Uterus (tissue), 2 donors: ENCODE measurements around the gene CDH4.

Source experiments
- CTCF ChIP-seq, 4 experiments: fragments of 200-600 bp in 2 of 4; fragments of 450-650 bp in 2 of 4; sonication (generic) in 2 of 4; IDR thresholded peaks; one replicate each; pipeline ENCODE4 v1.5.1; 2016 to 2019; ENCODE audit warnings: antibody characterized with exemption in 4 of 4, mild to moderate bottlenecking in 2 of 4, moderate library complexity in 1 of 4
- POLR2A ChIP-seq, 2 donors: fragments of 450-650 bp; IDR thresholded peaks; one replicate each; pipeline ENCODE4 v1.6.1; 2016; ENCODE audit warnings: antibody characterized with exemption in 2 of 2, mild to moderate bottlenecking in 1 of 2, moderate library complexity in 1 of 2

GRCh38 chr20:61978491-61978890 is 726.4 kb downstream of the CDH4 start:
- no peak for TF ChIP-seq CTCF (IDR thresholded peaks at IDR 0.05)
- TF ChIP-seq POLR2A (IDR thresholded peaks at IDR 0.05), result no peak
